DOHH2 (cell line): ENCODE results near the gene NIT1.

Experiments
- H3F3A ChIP-seq: fragments of 200-600 bp; sonication (generic), shearing (Covaris generic); 2 replicates; pipeline ENCODE4 v1.6.0; 2016; ENCODE audit warnings: antibody characterized with exemption, mild to moderate bottlenecking; ENCODE audit not compliant: control insufficient read depth, insufficient read depth
- H3K27ac ChIP-seq: fragments of 200-600 bp; sonication (generic); 2 replicates; pipeline ENCODE4 v1.5.1; 2014; ENCODE audit warnings: low read depth, mild to moderate bottlenecking, low read length, moderate library complexity
- H3K27me3 ChIP-seq: fragments of 200-600 bp; sonication (generic); 2 replicates; pipeline ENCODE4 v1.6.1; 2014; ENCODE audit warnings: mild to moderate bottlenecking, low read length, mixed read lengths; ENCODE audit not compliant: control insufficient read depth
- H3K36me3 ChIP-seq: fragments of 200-600 bp; sonication (generic); 2 replicates; pipeline ENCODE4 v1.6.1; 2014; ENCODE audit warnings: mild to moderate bottlenecking, low read length, moderate library complexity, mixed read lengths; ENCODE audit not compliant: control insufficient read depth
- H3K4me1 ChIP-seq: fragments of 200-600 bp; sonication (generic); 2 replicates; pipeline ENCODE4 v1.6.1; 2014; ENCODE audit warnings: mild to moderate bottlenecking, low read length, mixed read lengths; ENCODE audit not compliant: control insufficient read depth
- H3K4me2 ChIP-seq: fragments of 200-600 bp; sonication (generic); 2 replicates; pipeline ENCODE4 v1.6.0; 2014; ENCODE audit warnings: mild to moderate bottlenecking, low read length, moderate library complexity
- H3K4me3 ChIP-seq: fragments of 200-600 bp; sonication (generic); 2 replicates; pipeline ENCODE4 v1.5.1; 2014; ENCODE audit warnings: mild to moderate bottlenecking, low read length, mixed read lengths
- H3K79me2 ChIP-seq: fragments of 200-600 bp; sonication (generic); 2 replicates; pipeline ENCODE4 v1.6.1; 2014; ENCODE audit warnings: mild to moderate bottlenecking, low read length, mixed read lengths; ENCODE audit not compliant: control insufficient read depth
- H3K9me2 ChIP-seq: fragments of 200-600 bp; sonication (generic); replicated peaks from 2 replicates; pipeline ENCODE4 v1.6.1; 2014; ENCODE audit warnings: mild to moderate bottlenecking, low read length, mixed read lengths; ENCODE audit not compliant: control insufficient read depth
- H3K9me3 ChIP-seq: fragments of 200-600 bp; sonication (generic); 2 replicates; pipeline ENCODE4 v1.6.1; 2014; ENCODE audit warnings: antibody characterized with exemption, low read length, mixed read lengths; ENCODE audit not compliant: control insufficient read depth, insufficient read depth
- H4K20me1 ChIP-seq: fragments of 200-600 bp; sonication (generic); 2 replicates; pipeline ENCODE4 v1.6.0; 2014; ENCODE audit warnings: low read depth, mild to moderate bottlenecking, antibody characterized with exemption, low read length, moderate library complexity; ENCODE audit not compliant: control insufficient read depth, insufficient read depth
- EZH2phosphoT487 ChIP-seq: fragments of 200-600 bp; sonication (generic); IDR thresholded peaks from 2 replicates; pipeline ENCODE4 v1.6.1; 2017; ENCODE audit warnings: borderline replicate concordance, mild to moderate bottlenecking, antibody characterized with exemption, low read length, moderate library complexity, mixed read lengths
- TF ChIP-seq, protein P1 (sequence below): fragments of 200-600 bp; sonication (generic); IDR thresholded peaks from one replicate; pipeline ENCODE4 v1.5.1; 2014; ENCODE audit warnings: antibody characterized with exemption, mild to moderate bottlenecking, low read depth, low read length; ENCODE audit not compliant: poor library complexity, severe bottlenecking

NIT1 gene

DNA sequence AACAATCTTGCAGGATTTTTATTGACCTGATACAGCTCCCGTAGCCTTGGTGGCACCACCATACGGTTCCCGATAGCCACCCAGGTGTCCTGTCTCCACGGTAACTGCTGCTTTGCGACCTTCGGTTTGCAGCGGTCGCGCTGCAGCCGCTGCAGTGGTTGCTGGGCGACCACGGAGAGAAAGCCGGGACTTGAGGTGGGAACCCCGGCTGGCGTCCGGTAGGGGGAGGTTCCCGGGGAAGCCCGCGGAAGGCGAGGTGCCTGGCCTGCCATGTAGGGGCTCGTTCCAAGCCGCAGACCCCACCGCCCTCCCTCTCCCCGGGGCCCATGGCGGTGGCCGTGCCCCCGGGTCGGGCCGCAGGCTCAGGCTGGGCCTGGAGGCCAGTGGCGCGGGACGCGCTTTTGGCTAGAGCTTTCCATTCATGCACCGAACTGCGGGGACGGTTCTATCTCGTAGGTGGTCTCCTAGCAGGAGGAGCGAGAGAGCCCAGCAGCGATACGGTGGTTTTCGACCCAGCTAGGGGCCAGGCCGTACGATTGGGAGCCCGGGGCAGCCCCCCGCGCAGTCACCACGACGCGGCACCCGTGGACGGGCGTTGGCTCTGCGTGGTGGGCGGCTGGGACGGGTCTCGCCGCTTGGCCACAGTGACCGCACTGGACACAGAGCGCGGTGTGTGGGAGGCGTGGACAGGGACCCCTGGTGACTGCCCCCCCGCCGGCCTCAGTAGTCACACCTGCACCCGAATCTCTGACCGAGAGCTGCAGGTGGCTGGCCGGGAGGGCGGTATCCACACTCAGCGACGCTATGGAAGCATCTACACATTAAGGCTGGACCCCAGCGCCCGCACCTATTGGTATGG is 19.5 kb upstream of the NIT1 start, which contains the start of gene KLHDC9:
Gene KLHDC9 (plus strand): TSS at position 152 of the 859 bp plus-strand sequence. CDS start 175 bp downstream, at position 327.
- no peak within 1 kb of the TSS for H3K27ac ChIP-seq
- H3K27me3 ChIP-seq = no peaks in the 10 kb centered on the region

DNA sequence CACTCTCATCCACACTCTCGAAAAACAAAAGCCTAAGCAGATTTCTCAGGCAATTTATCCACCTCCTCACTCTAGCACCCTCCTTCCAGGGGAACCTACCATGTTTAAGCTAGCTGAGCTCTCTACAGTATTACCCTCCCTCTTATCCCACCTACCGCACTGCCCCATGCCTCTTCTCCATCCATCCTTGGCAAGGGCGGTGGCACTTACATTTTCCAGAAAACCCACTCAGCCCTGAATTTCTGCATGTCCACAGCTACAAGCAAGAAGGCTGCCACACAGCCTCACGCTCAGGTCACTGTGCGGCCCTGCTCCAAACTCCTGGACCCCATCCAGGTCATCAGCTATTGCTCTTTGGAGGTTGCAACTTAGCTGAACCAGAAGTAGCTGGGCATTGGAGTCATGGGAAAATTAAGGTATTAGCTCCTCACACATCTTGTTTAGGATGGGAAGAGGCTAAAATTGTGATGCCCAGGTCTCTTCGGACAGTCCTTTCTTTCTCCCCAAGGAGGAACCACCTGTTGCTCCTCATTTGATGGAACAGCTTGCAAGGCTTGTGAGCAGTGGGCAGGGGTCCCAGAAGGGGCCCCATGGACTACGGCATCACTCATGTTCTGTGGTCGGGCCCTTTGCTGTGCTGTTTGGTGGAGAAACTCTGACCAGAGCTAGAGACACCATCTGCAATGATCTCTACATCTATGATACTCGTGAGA is 18.7 kb upstream of the NIT1 start:
- Histone ChIP-seq H3K4me1 (peaks cover 24% of the 10 kb centered on the region), H3K27me3 (no peaks in the 10 kb centered on the region), H3F3A (peaks cover 21% of the 10 kb centered on the region), H4K20me1 (no peaks in the 10 kb centered on the region), H3K4me2 (peak overlapping the region; percentile 89), H3K27ac (no peak overlapping the region), H3K79me2 (peaks cover 11% of the 10 kb centered on the region), H3K36me3 (peaks cover 33% of the 10 kb centered on the region), H3K4me3 (no peak overlapping the region), H3K9me3 (no peaks in the 10 kb centered on the region), H3K9me2 (no peaks in the 10 kb centered on the region)
- TF ChIP-seq, protein P1, sequence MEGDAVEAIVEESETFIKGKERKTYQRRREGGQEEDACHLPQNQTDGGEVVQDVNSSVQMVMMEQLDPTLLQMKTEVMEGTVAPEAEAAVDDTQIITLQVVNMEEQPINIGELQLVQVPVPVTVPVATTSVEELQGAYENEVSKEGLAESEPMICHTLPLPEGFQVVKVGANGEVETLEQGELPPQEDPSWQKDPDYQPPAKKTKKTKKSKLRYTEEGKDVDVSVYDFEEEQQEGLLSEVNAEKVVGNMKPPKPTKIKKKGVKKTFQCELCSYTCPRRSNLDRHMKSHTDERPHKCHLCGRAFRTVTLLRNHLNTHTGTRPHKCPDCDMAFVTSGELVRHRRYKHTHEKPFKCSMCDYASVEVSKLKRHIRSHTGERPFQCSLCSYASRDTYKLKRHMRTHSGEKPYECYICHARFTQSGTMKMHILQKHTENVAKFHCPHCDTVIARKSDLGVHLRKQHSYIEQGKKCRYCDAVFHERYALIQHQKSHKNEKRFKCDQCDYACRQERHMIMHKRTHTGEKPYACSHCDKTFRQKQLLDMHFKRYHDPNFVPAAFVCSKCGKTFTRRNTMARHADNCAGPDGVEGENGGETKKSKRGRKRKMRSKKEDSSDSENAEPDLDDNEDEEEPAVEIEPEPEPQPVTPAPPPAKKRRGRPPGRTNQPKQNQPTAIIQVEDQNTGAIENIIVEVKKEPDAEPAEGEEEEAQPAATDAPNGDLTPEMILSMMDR = no peak
- TF ChIP-seq EZH2phosphoT487 = no peak

More for the DNA sequence above, 19.5 kb upstream of the NIT1 start, which contains the start of gene KLHDC9:
- Histone ChIP-seq H3F3A (peaks cover 21% of the 10 kb centered on the region), H3K4me3 (peak within 1 kb of the TSS; percentile 68), H3K4me1 (peaks cover 24% of the 10 kb centered on the region), H3K79me2 (peaks cover 4% of the 10 kb centered on the region; the same call in 1 of the 2 replicates), H3K9me3 (no peaks in the 10 kb centered on the region), H3K36me3 (peaks cover 29% of the 10 kb centered on the region), H3K4me2 (peak within 1 kb of the TSS; percentile 89), H4K20me1 (no peaks in the 10 kb centered on the region), H3K9me2 (no peaks in the 10 kb centered on the region)
- TF ChIP-seq, protein P1 = no peak
- TF ChIP-seq EZH2phosphoT487 = no peak

DNA sequence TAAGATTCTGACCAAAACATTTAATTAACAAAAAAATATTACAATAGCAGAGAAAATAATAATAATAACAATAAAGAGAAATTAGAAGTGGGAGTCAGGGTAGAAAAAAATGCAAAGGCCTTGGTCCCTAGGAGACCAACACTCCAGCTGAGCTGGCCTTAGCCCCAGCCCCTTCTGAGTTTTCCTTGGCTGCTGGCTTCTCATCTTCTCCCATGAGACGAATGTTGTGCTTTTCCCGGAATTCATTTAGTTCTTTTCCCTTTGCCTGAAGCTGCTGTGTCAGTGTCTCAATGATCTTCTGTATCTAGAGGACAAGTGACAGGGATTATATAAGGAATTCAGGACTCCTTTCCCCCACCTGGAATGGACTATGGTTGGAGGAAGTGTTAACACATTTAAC is 17.3 kb upstream of the NIT1 start:
- no peak overlapping the region for H3K4me2 ChIP-seq
- no peaks in the 10 kb centered on the region for H3K9me3 ChIP-seq
- H3F3A ChIP-seq = peaks cover 21% of the 10 kb centered on the region
- peaks cover 21% of the 10 kb centered on the region for H3K79me2 ChIP-seq
- H3K27me3 ChIP-seq = no peaks in the 10 kb centered on the region
- H4K20me1 ChIP-seq = no peaks in the 10 kb centered on the region
- H3K4me3 ChIP-seq = no peak overlapping the region
- H3K36me3 ChIP-seq = peaks cover 33% of the 10 kb centered on the region
- no peak for TF ChIP-seq EZH2phosphoT487
- TF ChIP-seq, protein P1 = no peak
- H3K4me1 ChIP-seq = peaks cover 24% of the 10 kb centered on the region
- H3K27ac ChIP-seq = no peak overlapping the region
- no peaks in the 10 kb centered on the region for H3K9me2 ChIP-seq
